DMS53 treated with DMSO at 0.1 percent for 48 hours (cell line): ENCODE results near the gene CFDP1.
"Not testable (repeated sequence)": the region's sequence is repeated elsewhere in the genome, so short reads cannot be mapped to it uniquely, and the experiment has no call there.

Source experiments
- DNase-seq: peaks from one replicate; lab custom pipeline; 2025; ENCODE audit not compliant: unreplicated experiment; lab: John Stamatoyannopoulos, UW

CFDP1 gene

DNA sequence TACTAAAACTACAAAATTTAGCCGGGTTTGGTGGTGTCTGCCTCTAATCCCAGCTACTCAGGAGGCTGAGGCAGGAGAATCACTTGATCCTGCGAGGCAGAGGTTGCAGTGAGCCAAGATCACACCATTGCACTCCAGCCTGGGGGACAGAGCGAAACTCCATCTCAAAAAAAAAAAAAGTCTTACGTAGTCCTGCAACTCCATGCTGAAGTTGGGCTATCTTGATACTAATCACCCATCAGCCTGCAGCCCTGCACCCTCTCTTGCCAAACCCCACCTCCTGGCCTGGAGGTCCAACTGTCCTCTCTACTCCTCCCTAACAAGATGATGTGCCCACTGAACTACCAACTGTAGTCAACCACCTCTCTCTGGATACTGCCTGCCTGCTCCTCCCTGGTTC lies 26.4 kb upstream of the CFDP1 start:
- no peak for DNase-seq

- DNase-seq = no peak
Measured at GRCh38 chr16:75458439-75458838, 25.1 kb upstream of the CFDP1 start.

DNA sequence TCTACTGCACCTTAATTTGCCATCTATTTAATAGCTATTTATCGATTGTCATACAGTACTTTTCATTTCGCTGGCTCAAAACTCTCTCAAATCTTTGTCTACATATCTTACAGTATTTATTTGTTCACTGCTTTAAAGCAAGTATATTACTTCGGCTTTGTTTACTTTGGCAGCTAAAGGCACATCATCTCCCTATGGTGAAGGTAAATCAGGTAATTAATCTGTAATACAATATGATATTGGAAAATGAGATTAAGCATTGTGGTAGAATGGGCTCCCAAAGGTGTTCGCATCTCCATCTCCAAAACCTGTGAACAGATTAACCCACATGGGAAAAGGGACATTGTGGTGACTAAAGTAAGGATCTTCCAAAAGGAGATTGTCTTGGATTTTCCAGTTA lies 24.7 kb upstream of the CFDP1 start:
- DNase-seq = no peak

GRCh38 chr16:75457485-75458021 lies 24.2 kb upstream of the CFDP1 start:
- DNase-seq = no peak

DNA sequence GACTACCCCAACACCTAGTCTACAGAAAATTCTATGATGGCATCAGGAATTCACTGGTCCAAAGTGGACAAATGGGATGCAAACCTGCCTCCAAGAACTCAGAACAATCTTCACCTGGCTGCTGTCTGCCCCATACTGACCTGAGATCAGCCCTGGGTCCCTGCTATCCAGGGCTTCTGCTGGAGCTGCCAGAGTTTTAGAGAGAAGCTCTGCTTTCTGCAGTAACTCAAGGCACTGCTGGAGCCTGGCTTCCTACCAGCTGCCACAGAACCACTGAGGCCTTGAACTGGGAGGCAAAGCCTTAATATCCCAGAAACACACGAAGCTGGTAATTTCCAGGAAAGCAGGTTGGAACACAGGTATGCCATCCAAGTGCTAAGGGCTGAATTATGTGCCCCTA lies 23.7 kb upstream of the CFDP1 start:
- no peak for DNase-seq

DNA sequence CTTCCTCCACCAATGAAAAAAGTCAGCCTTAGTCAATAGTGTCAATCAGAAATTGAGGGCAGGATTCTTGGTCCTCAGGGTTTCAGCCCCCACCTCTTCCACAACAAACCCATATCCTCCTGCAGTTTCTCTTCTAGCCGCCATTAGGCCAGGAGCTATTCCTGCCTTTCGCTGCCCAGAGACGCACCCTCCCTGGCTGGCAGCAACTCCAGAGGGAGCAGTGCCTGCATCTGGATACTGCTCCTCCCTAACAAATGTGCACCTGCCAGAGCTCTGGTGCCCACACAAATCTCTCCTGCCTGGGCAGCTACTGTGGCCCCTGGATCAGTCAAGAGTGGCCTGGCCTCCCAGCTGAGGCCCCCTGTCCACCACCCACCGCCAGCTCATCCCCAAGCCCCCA lies 23.2 kb upstream of the CFDP1 start:
- not testable (repeated sequence) for DNase-seq

DNA sequence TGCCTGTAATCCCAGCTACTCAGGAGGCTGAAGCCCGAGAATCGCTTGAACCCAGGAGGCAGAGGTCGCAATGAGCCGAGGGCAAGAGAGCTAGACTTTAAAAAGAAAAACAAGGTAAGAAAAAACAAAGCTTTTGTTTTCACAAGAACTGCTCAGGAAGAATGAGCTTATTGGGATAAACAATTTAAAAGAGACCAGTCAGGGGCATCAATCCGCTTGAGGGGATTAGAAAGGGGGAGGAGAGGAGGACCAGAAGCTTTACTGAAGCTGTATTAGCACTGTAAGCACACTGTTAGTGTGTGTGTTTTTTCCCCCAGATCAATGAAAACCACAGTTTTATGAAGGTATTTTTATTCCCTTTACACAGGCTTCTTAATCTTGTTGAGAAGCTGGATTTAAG lies 22.4 kb upstream of the CFDP1 start:
- DNase-seq = no peak

DNA sequence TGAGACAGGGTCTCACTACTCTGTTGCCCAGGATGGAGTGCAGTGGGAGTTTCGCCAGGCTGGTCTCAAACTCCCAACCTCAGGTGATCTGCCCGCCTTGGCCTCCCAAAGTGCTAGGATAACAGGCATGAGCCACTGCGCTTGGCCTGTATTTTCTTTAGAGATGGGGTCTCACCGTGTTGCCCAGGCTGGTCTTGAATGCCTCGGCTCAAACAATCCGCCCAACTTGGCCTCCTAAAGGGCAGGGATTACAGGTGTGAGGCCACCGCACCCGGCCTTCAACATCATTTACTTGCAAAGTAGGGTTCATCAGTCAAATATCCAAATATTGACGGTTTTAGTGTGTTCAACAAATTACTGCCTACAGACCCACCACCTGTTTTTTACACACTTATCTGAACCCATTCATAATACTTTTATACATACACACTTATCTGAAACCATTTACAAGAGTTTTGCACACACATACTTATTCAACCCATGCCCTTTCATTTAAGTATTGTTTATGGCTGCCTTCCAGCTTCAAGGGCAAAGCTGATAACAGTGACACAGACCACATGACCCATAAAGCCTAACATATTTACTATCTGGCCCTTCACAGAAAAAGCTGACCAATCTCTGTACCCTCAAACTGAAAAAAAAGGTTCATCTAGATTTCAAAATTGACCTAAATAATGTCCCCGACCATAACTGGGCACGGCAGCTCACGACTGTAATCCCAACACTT lies 19.3 kb upstream of the CFDP1 start:
- DNase-seq = no peak

GRCh38 chr16:75446416-75446815 lies 13.1 kb upstream of the CFDP1 start:
- no peak for DNase-seq

GRCh38 chr16:75445298-75445697 lies 12.0 kb upstream of the CFDP1 start:
- no peak for DNase-seq

GRCh38 chr16:75443298-75443697 lies 10.0 kb upstream of the CFDP1 start:
- DNase-seq = no peak

DNA sequence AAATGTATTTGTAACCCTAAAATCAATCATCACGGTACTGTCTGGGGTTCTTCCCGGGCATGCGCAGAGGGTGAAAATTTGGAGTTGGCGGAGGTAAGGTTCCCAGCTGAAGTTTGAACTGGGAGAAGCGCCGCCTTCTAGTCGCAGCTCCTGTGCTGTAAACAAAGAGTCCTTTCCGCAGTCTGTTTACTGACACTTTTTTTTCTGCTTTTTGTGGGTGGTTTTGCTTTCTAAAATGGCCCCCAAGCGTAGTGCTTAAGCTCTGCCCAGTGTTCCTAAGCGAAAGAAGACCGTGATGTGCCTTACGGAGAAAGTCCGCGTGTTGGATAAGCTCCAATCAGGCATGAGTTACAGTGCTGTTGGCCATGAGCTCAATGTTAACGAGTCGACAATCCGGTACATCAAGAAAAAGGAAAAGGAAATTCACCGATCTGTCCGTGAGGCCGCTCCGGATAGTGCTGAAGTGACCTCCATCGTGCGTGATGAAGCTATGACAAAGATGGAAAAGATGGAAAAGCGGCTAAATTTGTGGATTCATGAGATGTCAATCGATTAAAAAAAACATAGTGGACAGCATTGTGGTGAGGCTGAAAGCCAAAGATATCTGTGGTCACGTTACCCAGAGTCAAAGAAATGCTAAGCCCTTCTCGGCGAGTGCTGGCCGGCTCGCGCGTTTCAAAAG lies 570 bp upstream of the CFDP1 start:
- peak; percentile 85 for DNase-seq

DNA sequence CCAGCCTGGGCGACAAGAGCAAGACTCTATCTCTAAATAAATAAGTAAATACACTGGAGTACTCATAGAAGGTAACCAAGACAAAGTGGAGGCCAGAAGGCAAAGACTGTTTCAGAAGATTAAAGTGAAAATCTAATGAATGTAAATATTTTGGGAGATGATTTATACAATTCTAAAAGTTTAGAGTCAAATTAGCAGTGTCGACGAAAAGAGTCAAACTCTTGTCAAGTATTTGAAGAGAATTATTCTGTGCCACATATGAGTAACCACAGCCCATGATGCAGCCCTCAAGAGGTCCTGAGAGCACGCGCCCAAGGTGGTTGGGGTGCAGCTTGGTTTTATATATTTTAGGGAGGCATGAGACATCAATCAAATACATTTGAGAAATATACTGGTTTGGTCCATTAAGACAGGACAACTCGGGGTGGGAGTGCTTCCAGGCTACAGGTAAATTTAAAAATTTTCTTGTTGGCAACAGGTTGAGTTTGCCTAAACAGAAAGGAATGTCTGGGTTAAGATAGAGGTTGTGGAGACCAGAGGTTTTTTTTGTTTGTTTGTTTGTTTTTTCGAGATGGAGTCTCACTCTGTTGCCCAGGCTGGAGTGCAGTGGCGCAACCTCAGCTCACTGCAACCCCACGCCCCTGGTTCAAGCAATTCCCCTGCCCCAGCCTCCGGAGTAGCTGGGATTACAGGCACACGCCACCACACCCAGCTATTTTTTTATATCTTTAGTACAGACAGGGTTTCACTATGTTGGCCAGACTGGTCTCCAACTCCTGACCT lies 3.5 kb downstream of the CFDP1 start:
- no peak for DNase-seq

- not testable (repeated sequence) for DNase-seq
Measured at GRCh38 chr16:75426524-75426923, 6.8 kb downstream of the CFDP1 start.

GRCh38 chr16:75424105-75424762 lies 9.1 kb downstream of the CFDP1 start:
- not testable (repeated sequence) for DNase-seq

GRCh38 chr16:75423723-75424104 lies 9.6 kb downstream of the CFDP1 start:
- DNase-seq = no peak

GRCh38 chr16:75421820-75422126 lies 11.5 kb downstream of the CFDP1 start:
- DNase-seq = no peak

DNA sequence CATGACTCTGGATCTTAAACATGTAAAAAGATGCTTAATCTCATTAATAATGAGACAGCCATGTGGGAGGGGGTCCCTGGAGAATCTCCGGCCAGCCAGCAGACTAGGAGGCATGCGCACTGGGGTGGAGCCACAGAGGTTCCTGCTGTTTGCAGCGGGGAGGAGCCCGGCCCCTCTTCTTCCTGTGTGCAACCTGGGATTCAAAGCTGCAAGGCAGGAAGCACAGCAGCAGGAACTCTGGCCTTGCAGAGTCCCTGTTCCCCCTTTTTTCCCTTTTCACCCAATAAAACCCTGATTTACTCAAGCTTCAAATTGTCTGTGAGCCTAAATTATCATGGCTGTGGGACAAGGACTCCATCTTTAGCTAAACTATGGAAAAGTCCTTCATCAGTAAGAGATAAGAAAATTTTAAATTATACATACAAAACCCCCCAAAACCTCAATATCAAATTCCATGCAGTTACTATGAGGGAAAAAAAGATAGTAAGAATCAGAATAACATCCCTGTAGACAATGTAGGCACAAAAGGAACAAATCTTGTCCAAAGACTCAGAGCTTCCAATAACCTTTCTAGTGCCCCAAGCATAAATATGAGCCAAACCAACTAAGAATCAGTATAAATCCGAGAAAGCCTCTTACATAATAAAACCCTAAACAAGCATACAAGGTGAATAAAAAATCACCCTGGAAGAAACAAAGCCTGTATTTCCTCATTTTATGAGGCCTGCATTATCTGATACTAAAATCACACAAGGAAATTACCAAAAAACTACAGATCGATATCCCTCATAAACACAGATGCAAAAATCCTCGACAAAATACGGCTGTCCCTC lies 12.1 kb downstream of the CFDP1 start:
- no peak for DNase-seq

GRCh38 chr16:75416904-75417565 lies 16.3 kb downstream of the CFDP1 start:
- DNase-seq = no peak
